ENCODE results near the gene PDE8B. TPM values are rescaled to one million over a fixed set of nuclear protein-coding genes. Genes with fewer than 3 reads are reported as not detected.
"Not testable (repeated sequence)": the region's sequence is repeated elsewhere in the genome, so short reads cannot be mapped to it uniquely, and the experiment has no call there.

The PDE8B gene
- total and polyA plus RNA-seq, 7 donors, result 0.23 to 11.3 (median 2.9) TPM

- no peak for TF ChIP-seq EP300 (IDR thresholded peaks at IDR 0.05)
- TF ChIP-seq CTCF (IDR thresholded peaks at IDR 0.05), result no peak
- TF ChIP-seq POLR2A (IDR thresholded peaks at IDR 0.05), result no peak
- no peak for TF ChIP-seq POLR2AphosphoS5 (IDR thresholded peaks at IDR 0.05)
- no peaks in the 10 kb centered on the region for H3K27me3 ChIP-seq
- no peaks in the 10 kb centered on the region for H3K9me3 ChIP-seq
- no peaks in the 10 kb centered on the region for H3K4me1 ChIP-seq
- H3K36me3 ChIP-seq, result no peaks in the 10 kb centered on the region
- 50 to 51% methylated on average over 6 of the region's 6 CpGs for WGBS, 2 donors
- no peak for DNase-seq
- H3K4me3 ChIP-seq, result no peak overlapping the region
- intact Hi-C loops (cut with DNase I), result no loop called here
- H3K27ac ChIP-seq, result no peak overlapping the region
Observed at GRCh38 chr5:77379558-77380061, 169.1 kb downstream of the PDE8B start.

- Histone ChIP-seq H3K4me3 (no peak overlapping the region), H3K27me3 (no peaks in the 10 kb centered on the region), H3K9me3 (no peaks in the 10 kb centered on the region), H3K4me1 (no peaks in the 10 kb centered on the region), H3K36me3 (no peaks in the 10 kb centered on the region), H3K27ac (no peak overlapping the region)
- DNase-seq, result no peak
- no peak for TF ChIP-seq EP300 (IDR thresholded peaks at IDR 0.05)
- TF ChIP-seq POLR2A (IDR thresholded peaks at IDR 0.05), result no peak
- TF ChIP-seq POLR2AphosphoS5 (IDR thresholded peaks at IDR 0.05), result no peak
- no peak for TF ChIP-seq CTCF (IDR thresholded peaks at IDR 0.05)
- intact Hi-C loops (cut with DNase I), result no loop called here
- WGBS, 2 donors, result 54 to 75% methylated on average over 4 of the region's 4 CpGs
Observed at GRCh38 chr5:77380636-77381035, 170.2 kb downstream of the PDE8B start.

GRCh38 chr5:77383336-77383735, 172.9 kb downstream of the PDE8B start:
- H3K4me1 ChIP-seq; H3K9me3 ChIP-seq; intact Hi-C loops (cut with DNase I); H3K4me3 ChIP-seq; H3K27ac ChIP-seq; H3K27me3 ChIP-seq; DNase-seq; H3K36me3 ChIP-seq: not testable (repeated sequence)
- 91 to 92% methylated on average over 2 of the region's 2 CpGs for WGBS, 2 donors

- H3K4me3 ChIP-seq; intact Hi-C loops (cut with DNase I); H3K27ac ChIP-seq; DNase-seq; H3K27me3 ChIP-seq; H3K9me3 ChIP-seq; H3K36me3 ChIP-seq: not testable (repeated sequence)
- H3K4me1 ChIP-seq, result peaks cover 0 to 25% (median 22%) of the 10 kb centered on the region in 4 donors
- WGBS, 2 donors, result 94 to 95% methylated on average over 1 of the region's 1 CpG
Observed at GRCh38 chr5:77386340-77386739, 175.9 kb downstream of the PDE8B start.

GRCh38 chr5:77389746-77390145, 179.3 kb downstream of the PDE8B start:
- intact Hi-C loops (cut with DNase I), result no loop called here
- H3K27ac ChIP-seq, result peak overlapping the region in 2 of 4 donors; percentile 57 to 58
- H3K4me3 ChIP-seq, result no peak overlapping the region
- 72 to 80% methylated on average over 2 of the region's 2 CpGs for WGBS, 2 donors
- H3K9me3 ChIP-seq, result no peaks in the 10 kb centered on the region
- TF ChIP-seq EP300 (IDR thresholded peaks at IDR 0.05) (no peak), POLR2AphosphoS5 (IDR thresholded peaks at IDR 0.05) (peak in 2 of 4 donors; percentile 25 to 44)
- no peaks in the 10 kb centered on the region for H3K36me3 ChIP-seq
- no peak for DNase-seq
- peaks cover 0 to 26% (median 22%) of the 10 kb centered on the region in 4 donors for H3K4me1 ChIP-seq
- H3K27me3 ChIP-seq, result no peaks in the 10 kb centered on the region

- H3K4me3 ChIP-seq, result no peak overlapping the region
- no peaks in the 10 kb centered on the region for H3K36me3 ChIP-seq
- WGBS, 2 donors, result 75 to 88% methylated on average over 3 of the region's 3 CpGs
- H3K9me3 ChIP-seq, result no peaks in the 10 kb centered on the region
- H3K27me3 ChIP-seq, result no peaks in the 10 kb centered on the region
- no peak for TF ChIP-seq EP300 (IDR thresholded peaks at IDR 0.05)
- TF ChIP-seq POLR2AphosphoS5 (IDR thresholded peaks at IDR 0.05), result no peak
- TF ChIP-seq CTCF (IDR thresholded peaks at IDR 0.05), result no peak
- TF ChIP-seq POLR2A (IDR thresholded peaks at IDR 0.05), result no peak
- H3K27ac ChIP-seq, result peak overlapping the region in 2 of 4 donors; percentile 57 to 58
- intact Hi-C loops (cut with DNase I), result no loop called here
- H3K4me1 ChIP-seq, result peaks cover 0 to 26% (median 22%) of the 10 kb centered on the region in 4 donors
- DNase-seq, result no peak
Observed at GRCh38 chr5:77390221-77390620, 179.7 kb downstream of the PDE8B start.

Measured in sigmoid colon (tissue), 7 donors.